ENCODE measurements around the gene MTARC1. TPM values are rescaled to one million over a fixed set of nuclear protein-coding genes. Genes with fewer than 3 reads are reported as not detected.

Gene MTARC1
- total and polyA plus RNA-seq, 10 of the 15 experiments (the other 5 are each of a cell fraction or from before 2014, with no cell fraction given) = 0.23 to 1.5 (median 0.48) TPM

GRCh38 chr1:220800262-220800661 is 13.5 kb downstream of the MTARC1 start:
- H3K27ac ChIP-seq (ENCODE audit: control insufficient read depth, insufficient read depth) = no peak overlapping the region
- no peaks in the 10 kb centered on the region for H3K79me2 ChIP-seq (ENCODE audit: control insufficient read depth, insufficient read depth, low read length)
- TF ChIP-seq FOXK2 (IDR thresholded peaks at IDR 0.05) (no peak), TARDBP (IDR thresholded peaks at IDR 0.05; ENCODE audit: borderline replicate concordance) (no peak), RFX5 (IDR thresholded peaks at IDR 0.05; ENCODE audit: low read depth, low read length) (no peak), CHD1 (IDR thresholded peaks at IDR 0.05; ENCODE audit: low read depth, low read length) (no peak), MYB (IDR thresholded peaks at IDR 0.05; ENCODE audit: borderline replicate concordance, low read depth, low read length) (no peak), ZNF217 (IDR thresholded peaks at IDR 0.05) (no peak), BCL3 (IDR thresholded peaks at IDR 0.05; ENCODE audit: borderline replicate concordance, insufficient read depth, low read depth, low read length, poor library complexity, severe bottlenecking) (no peak), MTA2 (IDR thresholded peaks at IDR 0.05; ENCODE audit: low read depth) (no peak), SUZ12 (IDR thresholded peaks at IDR 0.05; ENCODE audit: unreplicated experiment) (no peak), ZBED1 (IDR thresholded peaks at IDR 0.05; ENCODE audit: borderline replicate concordance) (no peak), CREM (IDR thresholded peaks at IDR 0.05; ENCODE audit: low read depth) (no peak), IRF4 (IDR thresholded peaks at IDR 0.05; ENCODE audit: low read depth, low read length) (no peak), SMARCA5 (IDR thresholded peaks at IDR 0.05) (no peak), ETV6 (conservative IDR thresholded peaks at IDR 0.05 in 1 of 2, IDR thresholded peaks at IDR 0.05 in 1 of 2; ENCODE audit: borderline replicate concordance in 1 of 2, low read depth in 1 of 2) (no peak), HDAC6 (IDR thresholded peaks at IDR 0.05; ENCODE audit: unreplicated experiment) (no peak)
- TF ChIP-seq, protein P1, sequence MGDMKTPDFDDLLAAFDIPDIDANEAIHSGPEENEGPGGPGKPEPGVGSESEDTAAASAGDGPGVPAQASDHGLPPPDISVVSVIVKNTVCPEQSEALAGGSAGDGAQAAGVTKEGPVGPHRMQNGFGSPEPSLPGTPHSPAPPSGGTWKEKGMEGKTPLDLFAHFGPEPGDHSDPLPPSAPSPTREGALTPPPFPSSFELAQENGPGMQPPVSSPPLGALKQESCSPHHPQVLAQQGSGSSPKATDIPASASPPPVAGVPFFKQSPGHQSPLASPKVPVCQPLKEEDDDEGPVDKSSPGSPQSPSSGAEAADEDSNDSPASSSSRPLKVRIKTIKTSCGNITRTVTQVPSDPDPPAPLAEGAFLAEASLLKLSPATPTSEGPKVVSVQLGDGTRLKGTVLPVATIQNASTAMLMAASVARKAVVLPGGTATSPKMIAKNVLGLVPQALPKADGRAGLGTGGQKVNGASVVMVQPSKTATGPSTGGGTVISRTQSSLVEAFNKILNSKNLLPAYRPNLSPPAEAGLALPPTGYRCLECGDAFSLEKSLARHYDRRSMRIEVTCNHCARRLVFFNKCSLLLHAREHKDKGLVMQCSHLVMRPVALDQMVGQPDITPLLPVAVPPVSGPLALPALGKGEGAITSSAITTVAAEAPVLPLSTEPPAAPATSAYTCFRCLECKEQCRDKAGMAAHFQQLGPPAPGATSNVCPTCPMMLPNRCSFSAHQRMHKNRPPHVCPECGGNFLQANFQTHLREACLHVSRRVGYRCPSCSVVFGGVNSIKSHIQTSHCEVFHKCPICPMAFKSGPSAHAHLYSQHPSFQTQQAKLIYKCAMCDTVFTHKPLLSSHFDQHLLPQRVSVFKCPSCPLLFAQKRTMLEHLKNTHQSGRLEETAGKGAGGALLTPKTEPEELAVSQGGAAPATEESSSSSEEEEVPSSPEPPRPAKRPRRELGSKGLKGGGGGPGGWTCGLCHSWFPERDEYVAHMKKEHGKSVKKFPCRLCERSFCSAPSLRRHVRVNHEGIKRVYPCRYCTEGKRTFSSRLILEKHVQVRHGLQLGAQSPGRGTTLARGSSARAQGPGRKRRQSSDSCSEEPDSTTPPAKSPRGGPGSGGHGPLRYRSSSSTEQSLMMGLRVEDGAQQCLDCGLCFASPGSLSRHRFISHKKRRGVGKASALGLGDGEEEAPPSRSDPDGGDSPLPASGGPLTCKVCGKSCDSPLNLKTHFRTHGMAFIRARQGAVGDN (IDR thresholded peaks at IDR 0.05) = no peak
- TF ChIP-seq, protein P2, sequence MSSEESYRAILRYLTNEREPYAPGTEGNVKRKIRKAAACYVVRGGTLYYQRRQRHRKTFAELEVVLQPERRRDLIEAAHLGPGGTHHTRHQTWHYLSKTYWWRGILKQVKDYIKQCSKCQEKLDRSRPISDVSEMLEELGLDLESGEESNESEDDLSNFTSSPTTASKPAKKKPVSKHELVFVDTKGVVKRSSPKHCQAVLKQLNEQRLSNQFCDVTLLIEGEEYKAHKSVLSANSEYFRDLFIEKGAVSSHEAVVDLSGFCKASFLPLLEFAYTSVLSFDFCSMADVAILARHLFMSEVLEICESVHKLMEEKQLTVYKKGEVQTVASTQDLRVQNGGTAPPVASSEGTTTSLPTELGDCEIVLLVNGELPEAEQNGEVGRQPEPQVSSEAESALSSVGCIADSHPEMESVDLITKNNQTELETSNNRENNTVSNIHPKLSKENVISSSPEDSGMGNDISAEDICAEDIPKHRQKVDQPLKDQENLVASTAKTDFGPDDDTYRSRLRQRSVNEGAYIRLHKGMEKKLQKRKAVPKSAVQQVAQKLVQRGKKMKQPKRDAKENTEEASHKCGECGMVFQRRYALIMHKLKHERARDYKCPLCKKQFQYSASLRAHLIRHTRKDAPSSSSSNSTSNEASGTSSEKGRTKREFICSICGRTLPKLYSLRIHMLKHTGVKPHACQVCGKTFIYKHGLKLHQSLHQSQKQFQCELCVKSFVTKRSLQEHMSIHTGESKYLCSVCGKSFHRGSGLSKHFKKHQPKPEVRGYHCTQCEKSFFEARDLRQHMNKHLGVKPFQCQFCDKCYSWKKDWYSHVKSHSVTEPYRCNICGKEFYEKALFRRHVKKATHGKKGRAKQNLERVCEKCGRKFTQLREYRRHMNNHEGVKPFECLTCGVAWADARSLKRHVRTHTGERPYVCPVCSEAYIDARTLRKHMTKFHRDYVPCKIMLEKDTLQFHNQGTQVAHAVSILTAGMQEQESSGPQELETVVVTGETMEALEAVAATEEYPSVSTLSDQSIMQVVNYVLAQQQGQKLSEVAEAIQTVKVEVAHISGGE (CRISPR knock-in tag; IDR thresholded peaks at IDR 0.05) = no peak
- BruUV-seq (replicated peaks) = no TSS peak
- ChIA-PET POLR2A (no interaction called here), RAD21 (ENCODE audit: unreplicated experiment) (no interaction called here), SMC1A (ENCODE audit: uncharacterized antibody, unreplicated experiment) (no interaction called here), CTCF (interaction anchor here (1.0 kb wide), 1 partner anchor 120 kb away, joined by 3 read pairs; no protein-coding TSS in a partner anchor)
- no peaks in the 10 kb centered on the region for H3K27me3 ChIP-seq (replicated peaks in 1 of 2; ENCODE audit: control insufficient read depth in 2 of 2, insufficient read depth in 2 of 2, low read length in 1 of 2)
- ATAC-seq (no peak), DNase-seq (ENCODE audit: low read depth, low spot score) (no peak), FAIRE-seq (no peak)
- no peak overlapping the region for H3K4me2 ChIP-seq (ENCODE audit: control insufficient read depth, insufficient read depth)
- no peak overlapping the region for H2AFZ ChIP-seq (ENCODE audit: control insufficient read depth, low read depth, low read length)
- no peaks in the 10 kb centered on the region for H3K9me3 ChIP-seq (replicated peaks; ENCODE audit: control insufficient read depth, insufficient read depth, low read length)
- intact Hi-C loops (cut with micrococcal nuclease; ENCODE audit: unreplicated experiment) (no loop called here), in situ Hi-C loops (cut with MboI) (no loop called here)
- no peak overlapping the region for H3K4me3 ChIP-seq
- no peaks in the 10 kb centered on the region for H4K20me1 ChIP-seq (ENCODE audit: control insufficient read depth, insufficient read depth)
- no peak overlapping the region for H3K9ac ChIP-seq (ENCODE audit: control insufficient read depth, insufficient read depth, low read length)
- 77% methylated on average over 6 of the region's 6 CpGs for WGBS (ENCODE audit: insufficient coverage, insufficient replicate concordance, low lambda C conversion rate, missing lambda C conversion rate)
- H3K36me3 ChIP-seq (ENCODE audit: control insufficient read depth in 2 of 2, insufficient read depth in 2 of 2, low read length in 1 of 2) = no peaks in the 10 kb centered on the region
- H3K4me1 ChIP-seq (ENCODE audit: control insufficient read depth, insufficient read depth, low read length) = no peaks in the 10 kb centered on the region

All from GM12878 (cell line).